Effector memory CD4-positive, alpha-beta T cell (primary cell): ENCODE measurements around the gene PARD6G.
"Not testable (repeated sequence)": the region's sequence is repeated elsewhere in the genome, so short reads cannot be mapped to it uniquely, and the experiment has no call there.

Source experiments
- DNase-seq, 3 donors: peaks; one replicate each; pipeline ENCODE4 v3.0.0-alpha.2; 2020
- H3K27ac ChIP-seq: 2 replicates; pipeline ENCODE4 v1.7.0; 2013; ENCODE audit warnings: mild to moderate bottlenecking, low read length, moderate library complexity; ENCODE audit not compliant: insufficient read depth, poor library complexity, severe bottlenecking
- H3K27me3 ChIP-seq: replicated peaks from 2 replicates; pipeline ENCODE4 v1.7.0; 2013; ENCODE audit warnings: mild to moderate bottlenecking, low read length; ENCODE audit not compliant: insufficient read depth, control insufficient read depth, poor library complexity, severe bottlenecking
- H3K36me3 ChIP-seq: 2 replicates; pipeline ENCODE4 v1.7.0; 2013; ENCODE audit warnings: mild to moderate bottlenecking, low read length, moderate library complexity; ENCODE audit not compliant: control insufficient read depth, insufficient read depth
- H3K4me1 ChIP-seq: 2 replicates; pipeline ENCODE4 v1.7.0; 2013; ENCODE audit warnings: low read length, mild to moderate bottlenecking; ENCODE audit not compliant: control insufficient read depth, insufficient read depth, poor library complexity, severe bottlenecking
- H3K4me3 ChIP-seq: 2 replicates; pipeline ENCODE4 v1.7.0; 2013; ENCODE audit warnings: low read length, low read depth, mild to moderate bottlenecking; ENCODE audit not compliant: insufficient read depth, poor library complexity, severe bottlenecking
- H3K9me3 ChIP-seq: 2 replicates; pipeline ENCODE4 v1.7.0; 2013; ENCODE audit warnings: mild to moderate bottlenecking, low read length, moderate library complexity; ENCODE audit not compliant: control insufficient read depth
- total RNA-seq, 3 donors: gene quantifications; one replicate each; lab custom pipeline; 2026; lab: John Stamatoyannopoulos, UW

PARD6G gene
- total RNA-seq: 0.19 to 0.35 (median 0.26) reads per million in 3 donors

GRCh38 chr18:80247393-80247841 is at the start of gene PARD6G:
PARD6G (minus strand) TSS chr18:80247514; CDS start chr18:80247348, 166 bp downstream.
- H3K4me3 ChIP-seq: peak within 1 kb of the TSS; percentile 53

GRCh38 chr18:80262241-80263033 is 15.1 kb upstream of the PARD6G start:
- peak in 2 of 3 donors; percentile 22 to 25 for DNase-seq
- H3K27me3 ChIP-seq, H3K4me3 ChIP-seq, H3K27ac ChIP-seq, H3K9me3 ChIP-seq, H3K36me3 ChIP-seq, H3K4me1 ChIP-seq: not testable (repeated sequence)

More at GRCh38 chr18:80247393-80247841, at the start of gene PARD6G:
- DNase-seq: peak; percentile 20 to 41 (median 36)
- H3K27ac ChIP-seq: no peak within 1 kb of the TSS
- no peaks in the 10 kb centered on the region for H3K9me3 ChIP-seq
- H3K27me3 ChIP-seq: peaks cover 18% of the 10 kb centered on the region
- H3K36me3 ChIP-seq: no peaks in the 10 kb centered on the region
- H3K4me1 ChIP-seq: peaks cover 5% of the 10 kb centered on the region

GRCh38 chr18:80259610-80260009 is 12.3 kb upstream of the PARD6G start:
- no peak for DNase-seq
- Histone ChIP-seq H3K27ac (no peak overlapping the region), H3K4me3 (no peak overlapping the region), H3K36me3 (no peaks in the 10 kb centered on the region), H3K4me1 (no peaks in the 10 kb centered on the region), H3K27me3 (no peaks in the 10 kb centered on the region), H3K9me3 (no peaks in the 10 kb centered on the region)

DNA sequence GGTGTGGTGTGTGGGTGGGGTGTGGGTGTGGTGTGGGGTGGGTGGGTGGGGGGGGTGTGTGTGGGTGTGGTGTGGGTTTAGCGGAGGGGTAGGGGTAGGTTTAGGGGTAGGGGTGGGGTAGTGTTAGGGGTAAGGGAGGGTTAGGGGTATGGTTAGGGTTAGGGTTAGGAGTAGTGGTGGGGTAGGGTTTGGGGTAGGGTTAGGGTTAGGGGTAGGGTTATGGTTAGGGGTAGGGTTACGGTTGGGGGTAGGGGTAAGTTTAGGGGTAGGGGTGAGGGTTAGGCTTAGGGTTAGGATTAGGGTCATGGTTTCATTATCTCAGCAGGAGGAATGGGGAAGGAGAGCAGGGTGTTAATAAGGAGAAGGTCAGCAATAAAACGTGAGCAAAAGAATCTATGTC is 11.3 kb upstream of the PARD6G start:
- Histone ChIP-seq H3K9me3 (no peaks in the 10 kb centered on the region), H3K4me1 (no peaks in the 10 kb centered on the region), H3K4me3 (no peak overlapping the region), H3K36me3 (no peaks in the 10 kb centered on the region), H3K27me3 (no peaks in the 10 kb centered on the region), H3K27ac (no peak overlapping the region)
- no peak for DNase-seq

GRCh38 chr18:80257579-80258543 is 10.5 kb upstream of the PARD6G start:
- H3K27me3 ChIP-seq, H3K36me3 ChIP-seq, H3K4me3 ChIP-seq, H3K27ac ChIP-seq, H3K4me1 ChIP-seq, H3K9me3 ChIP-seq: not testable (repeated sequence)
- peak; percentile 15 to 26 (median 24) for DNase-seq

GRCh38 chr18:80254971-80255500 is 7.7 kb upstream of the PARD6G start:
- Histone ChIP-seq H3K27me3 (no peaks in the 10 kb centered on the region), H3K9me3 (no peaks in the 10 kb centered on the region), H3K27ac (no peak overlapping the region), H3K4me3 (no peak overlapping the region), H3K4me1 (no peaks in the 10 kb centered on the region), H3K36me3 (no peaks in the 10 kb centered on the region)
- DNase-seq: no peak

DNA sequence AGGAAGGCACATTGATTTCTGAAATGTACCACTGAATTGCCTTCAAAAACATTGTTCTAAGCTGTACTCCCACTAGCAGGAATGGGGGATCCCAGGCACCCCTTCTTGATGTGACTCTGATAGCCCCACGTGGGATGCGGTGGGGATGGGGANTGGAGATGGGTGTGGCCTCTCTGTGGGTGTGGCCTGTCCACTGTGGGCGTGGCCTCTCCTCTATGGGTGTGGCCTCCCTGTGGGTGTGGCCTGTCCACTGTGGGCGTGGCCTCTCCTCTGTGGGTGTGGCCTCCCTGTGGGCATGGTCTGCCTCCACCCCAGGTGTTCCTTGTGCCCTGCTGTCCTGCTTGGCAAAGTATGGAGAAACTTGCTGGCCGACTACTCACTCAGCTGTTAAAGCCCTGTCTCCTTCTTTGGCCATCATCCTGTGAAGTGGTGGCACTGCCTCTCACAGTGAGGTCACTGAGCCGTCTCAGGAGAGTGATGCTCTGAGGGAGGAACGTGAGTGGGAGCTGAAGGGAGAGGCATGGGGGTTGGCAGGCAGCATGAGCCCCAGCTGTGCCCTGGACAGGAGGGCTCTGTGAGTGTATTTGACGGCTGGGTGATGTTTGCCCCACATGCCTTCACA is 6.7 kb upstream of the PARD6G start:
- H3K27ac ChIP-seq: no peak overlapping the region
- no peaks in the 10 kb centered on the region for H3K4me1 ChIP-seq
- H3K27me3 ChIP-seq: no peaks in the 10 kb centered on the region
- H3K4me3 ChIP-seq: no peak overlapping the region
- no peaks in the 10 kb centered on the region for H3K9me3 ChIP-seq
- H3K36me3 ChIP-seq: no peaks in the 10 kb centered on the region
- DNase-seq: peak in 1 of 3 donors; percentile 17

- no peak for DNase-seq
- no peak overlapping the region for H3K27ac ChIP-seq
- no peaks in the 10 kb centered on the region for H3K36me3 ChIP-seq
- H3K9me3 ChIP-seq: no peaks in the 10 kb centered on the region
- H3K4me3 ChIP-seq: no peak overlapping the region
- H3K27me3 ChIP-seq: peaks cover 1% of the 10 kb centered on the region
- no peaks in the 10 kb centered on the region for H3K4me1 ChIP-seq
Observed at GRCh38 chr18:80253236-80253635, 5.9 kb upstream of the PARD6G start.

DNA sequence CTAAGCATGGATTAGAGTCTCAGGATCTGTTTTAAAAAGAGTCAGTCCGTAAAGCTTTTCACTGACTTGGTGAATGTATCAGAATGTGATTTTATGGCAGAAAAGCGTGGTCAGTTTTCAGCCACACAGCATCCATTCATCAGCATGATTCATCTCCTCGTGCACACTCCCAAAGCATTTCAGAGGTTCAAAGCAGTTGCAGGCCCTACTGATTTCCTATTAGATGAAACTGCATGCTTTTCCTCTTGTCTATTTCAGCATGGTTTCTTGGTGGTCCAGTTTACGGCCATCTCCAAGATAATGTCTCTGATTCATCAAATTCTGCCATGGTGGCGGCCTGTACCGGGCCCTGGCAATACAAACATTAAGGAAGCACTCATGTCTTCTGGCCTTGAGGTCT is 4.8 kb upstream of the PARD6G start:
- peaks cover 7% of the 10 kb centered on the region for H3K27me3 ChIP-seq
- H3K36me3 ChIP-seq: no peaks in the 10 kb centered on the region
- H3K9me3 ChIP-seq: no peaks in the 10 kb centered on the region
- no peak overlapping the region for H3K27ac ChIP-seq
- no peak overlapping the region for H3K4me3 ChIP-seq
- no peaks in the 10 kb centered on the region for H3K4me1 ChIP-seq
- no peak for DNase-seq
